Occipital lobe (tissue), 2 donors: Measurements from ENCODE around the gene HEATR5A. TPM values are rescaled to one million over a fixed set of nuclear protein-coding genes. Genes with fewer than 3 reads are reported as not detected.
"Not testable (repeated sequence)": the region's sequence is repeated elsewhere in the genome, so short reads cannot be mapped to it uniquely, and the experiment has no call there.

Experiments used
- DNase-seq: peaks from one replicate; lab custom pipeline; 2025; lab: John Stamatoyannopoulos, UW
- total RNA-seq: library from RNA; depleted of rRNA; stranded (reverse); fragments of >200 nt; gene quantifications from one replicate; pipeline ENCODE4 v1.2.3, GENCODE V29; 2014

Gene HEATR5A
- total RNA-seq, 1 donor from 2014 or later, result 32.3 TPM

GRCh38 chr14:31389946-31390345 is 30.4 kb downstream of the HEATR5A start:
- no peak for DNase-seq

DNA sequence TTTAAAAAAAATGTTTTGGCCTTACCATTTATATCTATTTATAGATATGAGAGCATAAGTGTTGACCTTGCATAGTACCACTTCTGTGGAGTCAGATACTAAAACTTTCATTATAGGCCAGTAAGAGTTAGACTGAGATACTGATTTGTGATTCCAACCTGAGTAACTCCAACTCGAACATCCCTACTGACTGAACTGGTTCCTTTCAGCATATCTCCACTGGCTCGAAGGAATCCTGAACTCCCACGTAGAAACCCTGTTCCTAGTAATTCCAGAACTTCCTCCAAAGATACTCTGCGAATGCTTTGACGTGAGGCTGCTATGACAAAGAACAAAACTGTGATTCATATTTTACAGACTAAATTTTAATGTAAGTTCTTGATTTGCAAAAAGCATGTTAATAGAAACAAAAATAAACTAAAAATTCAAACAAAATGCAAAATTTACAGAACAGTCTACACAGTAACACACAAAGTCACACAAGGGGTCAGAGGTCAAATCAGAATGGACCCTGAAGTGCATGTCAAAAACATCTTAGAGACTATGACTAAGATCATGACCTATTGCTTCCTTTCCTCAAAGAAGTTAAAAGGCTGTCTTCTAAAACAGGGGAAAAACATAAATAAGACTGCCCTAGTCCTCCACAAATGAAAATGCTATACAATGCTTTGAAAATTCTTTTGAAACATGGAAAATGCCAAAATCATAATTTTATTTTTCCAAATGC is 31.5 kb downstream of the HEATR5A start:
- DNase-seq, result no peak

- no peak for DNase-seq
Measured at GRCh38 chr14:31387091-31387490, 33.3 kb downstream of the HEATR5A start.

- DNase-seq, result no peak
Measured at GRCh38 chr14:31386271-31386670, 34.1 kb downstream of the HEATR5A start.

GRCh38 chr14:31382221-31382620 is 38.1 kb downstream of the HEATR5A start:
- no peak for DNase-seq

- no peak for DNase-seq
Measured at GRCh38 chr14:31380106-31380505, 40.2 kb downstream of the HEATR5A start.

DNA sequence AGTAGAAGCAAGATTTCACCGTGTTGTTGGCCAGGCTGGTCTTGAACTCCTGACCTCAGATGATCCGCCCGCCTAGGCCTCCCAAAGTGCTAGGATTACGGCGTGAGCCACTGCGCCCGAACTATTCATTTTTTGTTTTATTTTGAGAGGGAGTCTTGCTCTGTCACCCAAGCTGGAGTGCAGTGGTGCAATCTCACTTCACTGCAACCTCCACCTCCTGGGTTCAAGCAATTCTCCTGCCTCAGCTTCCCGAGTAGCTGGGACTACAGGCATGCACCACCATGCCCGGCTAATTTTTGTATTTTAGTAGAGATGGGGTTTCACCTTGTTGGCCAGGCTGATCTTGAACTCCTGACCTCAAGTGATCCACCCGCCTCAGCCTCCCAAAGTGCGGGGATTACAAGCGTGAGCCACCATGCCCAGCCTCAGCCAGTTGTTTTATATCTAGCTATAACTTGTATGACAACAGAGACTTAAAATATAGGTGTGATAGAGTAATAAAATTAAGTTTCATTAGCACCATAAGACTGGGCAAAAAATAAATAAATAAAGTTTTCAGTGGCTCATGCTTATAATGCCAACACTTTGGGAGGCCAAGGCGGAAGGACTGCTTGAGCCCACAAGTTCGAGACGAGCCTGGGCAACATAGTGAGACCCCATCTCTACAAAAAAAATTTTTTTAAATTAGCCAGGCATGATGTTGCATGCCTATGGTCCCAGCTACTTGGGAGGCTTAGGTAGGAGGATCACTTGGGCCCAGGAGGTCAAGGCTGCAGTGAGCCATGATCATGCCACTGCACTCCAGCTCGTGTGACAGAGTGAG is 41.0 kb downstream of the HEATR5A start:
- not testable (repeated sequence) for DNase-seq

DNA sequence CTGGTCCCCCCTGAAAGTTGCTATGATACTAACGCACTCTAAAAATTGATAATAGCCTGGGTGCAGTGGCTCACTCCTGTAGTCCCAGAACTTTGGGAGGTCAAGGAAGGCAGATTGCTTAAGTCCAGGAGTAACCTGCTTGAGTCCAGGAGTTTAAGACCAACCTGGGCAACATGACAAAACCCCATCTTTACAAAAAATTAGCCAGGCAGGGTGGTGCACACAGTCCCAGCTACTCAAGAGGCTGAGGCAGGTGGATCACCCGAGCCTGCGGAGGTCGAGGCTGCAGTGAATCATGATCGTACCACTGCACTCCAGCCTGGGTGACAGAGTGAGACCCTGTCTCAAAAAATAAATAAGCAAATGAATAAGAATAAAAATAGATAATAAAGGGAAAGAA is 42.9 kb downstream of the HEATR5A start:
- no peak for DNase-seq

DNA sequence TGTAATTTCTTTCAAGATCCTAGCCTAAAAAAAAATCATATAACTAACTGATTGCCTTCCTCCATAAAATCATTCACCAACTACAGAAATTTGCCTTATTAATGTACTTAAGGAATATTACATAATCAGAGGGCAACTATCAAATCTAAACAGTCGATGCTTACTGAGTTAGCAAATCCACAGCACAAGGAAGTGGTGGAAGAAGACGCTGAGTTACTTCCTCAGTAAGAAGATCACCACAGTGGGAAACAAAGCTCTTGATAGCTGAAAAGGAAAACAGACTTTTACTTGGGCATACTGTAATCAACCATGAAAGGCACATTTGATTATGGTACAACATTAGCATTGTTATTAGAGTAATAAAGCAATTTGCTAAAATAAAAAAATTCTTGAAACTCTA is 48.7 kb downstream of the HEATR5A start:
- DNase-seq, result no peak

- DNase-seq, result no peak
Measured at GRCh38 chr14:31363331-31364073, 56.8 kb downstream of the HEATR5A start.

DNA sequence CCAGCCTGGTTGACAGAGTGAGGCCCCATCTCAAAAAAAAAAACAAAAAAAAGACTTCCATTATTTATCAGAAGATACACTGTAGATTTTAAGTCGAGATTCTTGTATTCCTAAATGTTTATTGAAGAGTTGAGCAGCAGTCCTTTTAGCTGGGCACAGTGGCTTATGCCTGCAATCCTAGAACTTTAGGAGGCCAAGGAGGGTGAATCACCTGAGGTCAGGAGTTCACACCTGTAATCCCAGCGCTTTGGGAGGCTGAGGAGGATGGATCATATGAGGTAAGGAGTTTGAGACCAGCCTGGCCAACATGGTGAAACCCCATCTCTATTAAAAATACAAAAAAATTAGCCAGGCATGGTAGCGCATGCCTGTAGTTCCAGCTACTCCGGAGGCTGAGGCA is 57.6 kb downstream of the HEATR5A start:
- no peak for DNase-seq

DNA sequence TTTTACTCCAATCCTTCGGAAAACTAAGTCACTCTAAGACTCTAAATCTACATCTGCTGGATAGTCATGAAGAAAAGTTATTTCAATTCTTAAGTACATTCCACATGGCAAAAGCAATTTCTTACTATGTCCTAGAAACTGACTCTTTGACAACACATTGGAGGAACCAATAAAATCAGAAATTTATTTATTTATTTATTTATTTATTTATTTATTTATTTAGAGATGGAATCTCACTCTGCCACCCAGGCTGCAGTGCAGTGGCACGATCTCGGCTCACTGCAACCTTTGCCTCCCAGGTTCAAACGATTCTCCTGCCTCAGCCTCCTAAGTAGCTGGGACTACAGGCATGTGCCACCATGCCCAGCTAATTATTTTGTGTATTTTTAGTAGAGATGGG is 58.6 kb downstream of the HEATR5A start:
- not testable (repeated sequence) for DNase-seq

GRCh38 chr14:31360919-31361662 is 59.3 kb downstream of the HEATR5A start:
- DNase-seq, result no peak

DNA sequence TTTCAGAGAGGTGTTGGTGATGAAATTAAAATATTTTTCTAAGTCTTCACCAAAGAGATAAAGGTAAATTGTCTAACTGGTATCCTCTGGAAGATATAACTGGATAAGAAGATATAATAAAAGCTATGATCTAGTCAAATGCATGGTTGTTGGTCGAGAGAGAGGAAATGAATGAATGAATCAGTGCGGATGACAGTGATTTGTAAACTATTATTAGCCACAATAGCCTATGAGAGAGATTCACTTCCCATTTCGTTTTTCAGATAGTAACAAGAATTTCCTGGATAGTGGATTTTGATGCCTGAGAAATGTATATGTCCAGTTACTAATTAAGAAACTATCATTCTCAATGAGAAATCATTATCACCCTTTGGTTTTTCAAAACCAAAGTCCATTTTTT is 63.1 kb downstream of the HEATR5A start:
- no peak for DNase-seq

GRCh38 chr14:31346097-31346496 is 74.3 kb downstream of the HEATR5A start:
- DNase-seq, result no peak

- DNase-seq, result no peak
Measured at GRCh38 chr14:31341280-31341679, 79.1 kb downstream of the HEATR5A start.

DNA sequence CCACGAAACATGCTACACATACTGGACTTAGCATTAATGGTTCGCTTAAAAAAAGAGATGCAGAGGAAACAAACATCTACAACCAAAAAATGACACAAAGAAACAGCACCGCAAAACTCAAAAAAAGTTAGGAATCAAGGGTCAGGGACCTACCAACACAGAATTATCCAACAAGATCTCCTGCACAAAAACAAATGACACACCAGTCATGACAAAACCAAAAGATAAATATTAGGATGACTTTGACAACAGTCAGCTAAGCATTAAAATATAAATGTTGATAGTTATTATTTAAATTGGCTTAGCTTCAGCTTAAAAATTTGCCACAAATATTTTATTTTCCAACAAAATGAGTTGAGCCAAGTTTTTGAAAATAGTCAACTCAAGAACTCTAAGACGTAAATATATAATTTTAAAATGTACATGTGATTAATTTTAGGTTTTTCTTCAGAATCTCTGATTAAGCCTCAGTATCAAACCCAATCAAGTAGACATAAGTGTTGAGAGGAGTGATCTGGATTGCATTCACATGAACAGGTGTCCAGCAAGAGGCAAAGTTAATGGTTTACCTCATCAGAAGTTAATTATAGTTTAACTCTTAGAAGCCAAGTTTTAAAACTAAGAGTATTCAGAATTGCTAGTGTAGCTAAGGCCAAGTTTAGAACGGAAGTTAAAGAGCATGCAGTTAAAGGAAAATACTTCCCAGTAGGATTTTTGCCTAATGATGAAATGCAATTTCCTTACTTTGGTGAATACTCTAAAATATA is 79.9 kb downstream of the HEATR5A start:
- no peak for DNase-seq

GRCh38 chr14:31339743-31340142 is 80.6 kb downstream of the HEATR5A start:
- DNase-seq, result no peak

DNA sequence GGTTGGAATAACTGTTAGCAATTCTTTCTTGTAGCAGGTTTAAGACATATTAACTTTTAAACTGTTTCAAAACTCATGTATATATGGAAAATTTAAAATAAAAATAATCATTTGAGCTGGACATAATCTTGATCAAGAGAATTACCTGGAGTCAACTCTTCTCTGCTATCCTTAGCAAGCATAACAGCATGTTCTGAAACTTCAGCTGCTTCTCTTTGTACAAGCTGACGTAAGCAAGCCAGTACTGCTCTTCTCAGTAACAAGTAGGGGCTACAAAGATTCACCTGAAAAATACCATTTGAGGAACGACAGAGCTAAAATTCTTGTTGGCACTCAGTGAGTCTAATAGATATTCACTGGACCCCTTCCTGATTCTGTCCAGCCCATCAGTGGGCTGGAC is 83.0 kb downstream of the HEATR5A start:
- no peak for DNase-seq

GRCh38 chr14:31336646-31337045 is 83.7 kb downstream of the HEATR5A start:
- no peak for DNase-seq

- not testable (repeated sequence) for DNase-seq
Measured at GRCh38 chr14:31331395-31331794, 89.0 kb downstream of the HEATR5A start.
